Fibroblast of mammary gland (primary cell): ENCODE data around the gene NSL1.

Experiments used
- DNase-seq: peaks from one replicate; pipeline ENCODE4 v3.0.0-alpha.2; 2010; ENCODE audit warnings: low read depth
- H3K4me3 ChIP-seq: 2 replicates; pipeline ENCODE4 v1.5.1; 2011; ENCODE audit warnings: low read depth, mild to moderate bottlenecking, low read length, moderate library complexity; ENCODE audit not compliant: control insufficient read depth
- CTCF ChIP-seq: conservative IDR thresholded peaks from 2 replicates; pipeline ENCODE4 v1.5.1; 2011; ENCODE audit warnings: low read depth, low read length, inconsistent platforms; ENCODE audit not compliant: control insufficient read depth, insufficient read depth

The NSL1 gene

GRCh38 chr1:212686069-212686468 lies 105.5 kb downstream of the NSL1 start:
- no peak for DNase-seq
- no peak overlapping the region for H3K4me3 ChIP-seq
- no peak for TF ChIP-seq CTCF

- TF ChIP-seq CTCF, result no peak
- no peak for DNase-seq
- H3K4me3 ChIP-seq, result no peak overlapping the region
Observed at GRCh38 chr1:212685429-212685828, 106.1 kb downstream of the NSL1 start.

GRCh38 chr1:212684521-212685090 lies 107.0 kb downstream of the NSL1 start:
- H3K4me3 ChIP-seq, result no peak overlapping the region
- DNase-seq, result no peak
- TF ChIP-seq CTCF, result no peak

GRCh38 chr1:212684076-212684475 lies 107.5 kb downstream of the NSL1 start:
- TF ChIP-seq CTCF, result no peak
- no peak overlapping the region for H3K4me3 ChIP-seq
- no peak for DNase-seq

- H3K4me3 ChIP-seq, result no peak overlapping the region
- DNase-seq, result no peak
- TF ChIP-seq CTCF, result no peak
Observed at GRCh38 chr1:212683357-212683722, 108.2 kb downstream of the NSL1 start.

- DNase-seq, result no peak
- no peak for TF ChIP-seq CTCF
Observed at GRCh38 chr1:212680680-212681389, 110.7 kb downstream of the NSL1 start.

More at GRCh38 chr1:212680680-212681389, 110.7 kb downstream of the NSL1 start:
- H3K4me3 ChIP-seq, result no peak overlapping the region
